ENCODE results near the gene TNS3. TPM values are rescaled to one million over a fixed set of nuclear protein-coding genes. Genes with fewer than 3 reads are reported as not detected.

TNS3 gene
- total and polyA plus RNA-seq, 2 of the 13 experiments (the other 11 are each of a cell fraction or from before 2014, with no cell fraction given), result 52.9 to 55.7 TPM

GRCh38 chr7:47580175-47580706 is 1.7 kb downstream of the TNS3 start (continued):
- TF ChIP-seq HOMEZ (CRISPR knock-in tag; IDR thresholded peaks at IDR 0.05; ENCODE audit: low read depth) (0 out of 2 replicates have a peak, but pooled peaks have one; percentile 38), ZNF780A (CRISPR knock-in tag; IDR thresholded peaks at IDR 0.05) (no peak), SAP130 (CRISPR knock-in tag; IDR thresholded peaks at IDR 0.05; ENCODE audit: low read depth) (peak; percentile 82), IRF2 (CRISPR knock-in tag; IDR thresholded peaks at IDR 0.05) (peak; percentile 63; the same call in 1 of the 2 replicates), PATZ1 (CRISPR knock-in tag; IDR thresholded peaks at IDR 0.05) (peak; percentile 99), ZNF772 (CRISPR knock-in tag; IDR thresholded peaks at IDR 0.05) (no peak), HDAC2 (CRISPR knock-in tag; IDR thresholded peaks at IDR 0.05) (peak; percentile 80), SIX4 (CRISPR knock-in tag; IDR thresholded peaks at IDR 0.05) (peak; percentile 61), MIER3 (CRISPR knock-in tag; IDR thresholded peaks at IDR 0.05; ENCODE audit: borderline replicate concordance) (peak; percentile 70; the same call in 1 of the 2 replicates), ATF2 (CRISPR knock-in tag; IDR thresholded peaks at IDR 0.05) (peak; percentile 63; the same call in 1 of the 2 replicates), ZFP37 (CRISPR knock-in tag; IDR thresholded peaks at IDR 0.05; ENCODE audit: borderline replicate concordance) (0 out of 2 replicates have a peak, but pooled peaks have one; percentile 29), ZNF441 (CRISPR knock-in tag; IDR thresholded peaks at IDR 0.05; ENCODE audit: borderline replicate concordance) (no peak), SIN3A (IDR thresholded peaks at IDR 0.05; ENCODE audit: borderline replicate concordance, low read depth, low read length) (peak; percentile 69; the same call in 1 of the 2 replicates), ZFP36 (IDR thresholded peaks at IDR 0.05; ENCODE audit: borderline replicate concordance, low read depth, low read length, partially characterized antibody) (no peak), ZNF224 (CRISPR knock-in tag; IDR thresholded peaks at IDR 0.05) (no peak), ZBTB49 (CRISPR knock-in tag; IDR thresholded peaks at IDR 0.05; ENCODE audit: borderline replicate concordance) (peak; percentile 49; the same call in 1 of the 2 replicates), TEAD2 (CRISPR knock-in tag; IDR thresholded peaks at IDR 0.05) (no peak), SOX6 (IDR thresholded peaks at IDR 0.05) (no peak), SOX6 (CRISPR knock-in tag; IDR thresholded peaks at IDR 0.05) (peak; percentile 82), KLF11 (CRISPR knock-in tag; IDR thresholded peaks at IDR 0.05) (0 out of 2 replicates have a peak, but pooled peaks have one; percentile 68), ZMYM3 (CRISPR knock-in tag; IDR thresholded peaks at IDR 0.05) (peak; percentile 55; the same call in 1 of the 2 replicates), RARA (CRISPR knock-in tag; IDR thresholded peaks at IDR 0.05) (peak; percentile 83)

Measured in HepG2 (cell line).